ENCODE data around the gene ZNF559. TPM values are rescaled to one million over a fixed set of nuclear protein-coding genes. Genes with fewer than 3 reads are reported as not detected.

The ZNF559 gene
- total RNA-seq, 1 donor from 2014 or later: 5.5 TPM

- no peak overlapping the region for H3K4me3 Mint-ChIP-seq (ENCODE audit: unreplicated experiment)
- peaks cover 13% of the 10 kb centered on the region for H3K9me3 ChIP-seq (ENCODE audit: insufficient read depth, low read depth, low read length)
- no peaks in the 10 kb centered on the region for H3K79me2 ChIP-seq (ENCODE audit: insufficient read depth, low read length)
- FAIRE-seq (no peak), DNase-seq (ENCODE audit: low read depth) (no peak)
- H3K4me3 ChIP-seq (ENCODE audit: insufficient read depth, low read depth, low read length): no peak overlapping the region
- no peak overlapping the region for H2AFZ ChIP-seq (ENCODE audit: low read depth, low read length)
- no peaks in the 10 kb centered on the region for H3K27me3 Mint-ChIP-seq (ENCODE audit: low read depth, unreplicated experiment)
- H3K9ac ChIP-seq (ENCODE audit: low read length): no peak overlapping the region
- H3K27me3 ChIP-seq (ENCODE audit: insufficient read depth, low read length): no peaks in the 10 kb centered on the region
- no peak for TF ChIP-seq EZH2 (IDR thresholded peaks at IDR 0.05; ENCODE audit: insufficient read depth, low read length)
- no peak for TF ChIP-seq CTCF (IDR thresholded peaks at IDR 0.05; ENCODE audit: insufficient read depth, low read depth, low read length)
- H3K36me3 ChIP-seq (ENCODE audit: insufficient read depth, low read length): no peaks in the 10 kb centered on the region
- peaks cover 9% of the 10 kb centered on the region for H3K36me3 Mint-ChIP-seq (ENCODE audit: low read depth, unreplicated experiment)
- H3K4me1 ChIP-seq (ENCODE audit: insufficient read depth, low read length): no peaks in the 10 kb centered on the region
- no peak overlapping the region for H3K27ac ChIP-seq (ENCODE audit: low read depth, low read length)
- H3K9me3 Mint-ChIP-seq (ENCODE audit: unreplicated experiment): peaks cover 28% of the 10 kb centered on the region
- no peak overlapping the region for H3K4me2 ChIP-seq (ENCODE audit: low read length)
- H4K20me1 ChIP-seq (ENCODE audit: insufficient read depth, low read length): no peaks in the 10 kb centered on the region
- no peak overlapping the region for H3K27ac Mint-ChIP-seq (ENCODE audit: unreplicated experiment)
- no peaks in the 10 kb centered on the region for H3K4me1 Mint-ChIP-seq (ENCODE audit: low read depth, unreplicated experiment)
Observed at GRCh38 chr19:9353011-9353410, 29.0 kb downstream of the ZNF559 start.

- peaks cover 11% of the 10 kb centered on the region for H3K9me3 ChIP-seq (ENCODE audit: insufficient read depth, low read depth, low read length)
- H3K9me3 Mint-ChIP-seq (ENCODE audit: unreplicated experiment): peaks cover 18% of the 10 kb centered on the region
- no peak for FAIRE-seq
Observed at GRCh38 chr19:9354651-9355050, 30.7 kb downstream of the ZNF559 start.

More at GRCh38 chr19:9354651-9355050, 30.7 kb downstream of the ZNF559 start:
- Mint-ChIP-seq H3K4me3 (ENCODE audit: unreplicated experiment) (no peak overlapping the region), H3K4me1 (ENCODE audit: low read depth, unreplicated experiment) (no peaks in the 10 kb centered on the region), H3K27ac (ENCODE audit: unreplicated experiment) (no peak overlapping the region), H3K36me3 (ENCODE audit: low read depth, unreplicated experiment) (peaks cover 8% of the 10 kb centered on the region), H3K27me3 (ENCODE audit: low read depth, unreplicated experiment) (no peaks in the 10 kb centered on the region)
- DNase-seq (ENCODE audit: low read depth): no peak
- Histone ChIP-seq H3K79me2 (ENCODE audit: insufficient read depth, low read length) (no peaks in the 10 kb centered on the region), H2AFZ (ENCODE audit: low read depth, low read length) (no peak overlapping the region), H3K27me3 (ENCODE audit: insufficient read depth, low read length) (no peaks in the 10 kb centered on the region), H3K9ac (ENCODE audit: low read length) (no peak overlapping the region), H3K4me2 (ENCODE audit: low read length) (no peak overlapping the region), H3K4me1 (ENCODE audit: insufficient read depth, low read length) (no peaks in the 10 kb centered on the region), H4K20me1 (ENCODE audit: insufficient read depth, low read length) (no peaks in the 10 kb centered on the region), H3K4me3 (ENCODE audit: insufficient read depth, low read depth, low read length) (no peak overlapping the region), H3K36me3 (ENCODE audit: insufficient read depth, low read length) (no peaks in the 10 kb centered on the region), H3K27ac (ENCODE audit: low read depth, low read length) (no peak overlapping the region)
- TF ChIP-seq EZH2 (IDR thresholded peaks at IDR 0.05; ENCODE audit: insufficient read depth, low read length) (no peak), CTCF (IDR thresholded peaks at IDR 0.05; ENCODE audit: insufficient read depth, low read depth, low read length) (no peak)
